Upper lobe of left lung (tissue), 6 donors: ENCODE data around the gene LIPA. TPM values are rescaled to one million over a fixed set of nuclear protein-coding genes. Genes with fewer than 3 reads are reported as not detected.

Experiments
- ATAC-seq, 2 donors: fragments of 200-7000 bp; cut with Tn5 transposase; one replicate each; pipeline ENCODE4 v1.9.1; 2022; ENCODE audit warnings: mild to moderate bottlenecking in 2 of 2, moderate library complexity in 2 of 2; ENCODE audit not compliant: low FRiP score in 2 of 2
- DNase-seq, 2 donors: peaks; one replicate each; pipeline ENCODE4 v3.0.0-alpha.2; 2019 to 2020
- H3K27ac ChIP-seq, 4 donors: fragments of 200-600 bp; sonication (generic); one replicate each; pipeline ENCODE4 v1.5.1; 2016 to 2019
- H3K27me3 ChIP-seq, 4 donors: fragments of 200-600 bp; sonication (generic); one replicate each; pipeline ENCODE4 v1.5.1; 2017 to 2019
- H3K36me3 ChIP-seq, 4 donors: fragments of 200-600 bp; sonication (generic); one replicate each; pipeline ENCODE4 v1.5.1; 2016 to 2019
- H3K4me1 ChIP-seq, 4 donors: fragments of 200-600 bp; sonication (generic); one replicate each; pipeline ENCODE4 v1.5.1; 2018 to 2019
- H3K4me3 ChIP-seq, 4 donors: fragments of 200-600 bp; sonication (generic); one replicate each; pipeline ENCODE4 v1.5.1; 2017 to 2019; ENCODE audit warnings: mild to moderate bottlenecking in 2 of 4, moderate library complexity in 1 of 4
- H3K9me3 ChIP-seq, 4 donors: fragments of 200-600 bp; sonication (generic); one replicate each; pipeline ENCODE4 v1.5.1; 2018 to 2019
- EP300 ChIP-seq, 4 donors: sonication (generic); formaldehyde crosslinking; IDR thresholded peaks; one replicate each; pipeline ENCODE4 v1.5.1; 2017; ENCODE audit warnings: antibody characterized with exemption in 4 of 4, control low read depth in 2 of 4
- POLR2A ChIP-seq, 4 donors: fragments of 450-650 bp; IDR thresholded peaks; one replicate each; pipeline ENCODE4 v1.5.1; 2016 to 2017; ENCODE audit warnings: antibody characterized with exemption in 4 of 4, mild to moderate bottlenecking in 2 of 4
- POLR2AphosphoS5 ChIP-seq, 2 donors: sonication (generic); formaldehyde crosslinking; IDR thresholded peaks; one replicate each; pipeline ENCODE4 v1.5.1; 2017; ENCODE audit warnings: antibody characterized with exemption in 2 of 2
- WGBS, 2 donors: methylation state at CpG; one replicate each; pipeline ENCODE4 v1.1.5; 2017 to 2018; 5-methylcytosine and 5-hydroxymethylcytosine counted together
- total RNA-seq, 6 donors: library from RNA; depleted of rRNA in 4 of 6; stranded (reverse); fragments of >200 nt in 4 of 6; gene quantifications; one replicate each; pipeline versions ENCODE4 v1.1.0 to v1.2.1, GENCODE V29; 2016 to 2021
- donor health status: DM: no; HTN: no; CAD: no; lungs with moderate emphysema.
- donor health status: DM: no; HTN: yes; CAD: no; lungs with severe emphysema.

LIPA gene
- total RNA-seq, 6 donors from 2014 or later: 28.5 to 129 (median 70.6) TPM

DNA sequence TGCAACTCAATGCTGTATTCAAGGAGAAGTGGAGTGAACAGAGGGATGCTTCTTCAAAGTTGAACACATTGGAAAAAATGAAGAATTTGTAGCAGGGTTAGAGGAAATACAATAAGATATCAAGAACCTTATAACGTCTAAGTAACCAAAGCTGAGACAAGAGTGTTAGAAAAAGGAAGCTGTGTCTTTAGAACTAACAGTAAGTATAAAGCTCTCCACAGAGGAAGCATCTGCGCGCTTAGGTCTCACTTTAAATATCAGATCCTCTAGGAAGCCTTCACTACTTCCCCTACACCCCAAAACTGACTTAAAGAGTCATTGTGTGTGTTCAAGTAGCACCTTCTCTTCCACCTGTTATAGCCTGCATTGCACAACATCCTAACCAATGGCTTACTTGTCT lies 87.5 kb downstream of the LIPA start:
- no peaks in the 10 kb centered on the region for H3K9me3 ChIP-seq
- H3K27me3 ChIP-seq: no peaks in the 10 kb centered on the region
- ATAC-seq: peak in 1 of 2 donors; percentile 62
- no peak overlapping the region for H3K4me3 ChIP-seq
- H3K27ac ChIP-seq: peak overlapping the region in 1 of 4 donors; percentile 25
- H3K4me1 ChIP-seq: peaks cover 0 to 6% (median 2%) of the 10 kb centered on the region in 4 donors
- no peaks in the 10 kb centered on the region for H3K36me3 ChIP-seq
- 59 to 67% methylated on average over 3 of the region's 3 CpGs for WGBS, 2 donors
- DNase-seq: no peak
- TF ChIP-seq EP300 (IDR thresholded peaks at IDR 0.05) (no peak), POLR2A (IDR thresholded peaks at IDR 0.05) (no peak), POLR2AphosphoS5 (IDR thresholded peaks at IDR 0.05) (no peak)

Other genes starting within 250 kb of the LIPA start
- gene CH25H, start 44.5 kb downstream of the LIPA start, total RNA-seq: 10 to 100 TPM in 2 of 6 donors, 1 to 10 TPM in 4; 3.4 to 12.0 (median 6.8) TPM
- 10 to 100 TPM in 4 of 6 donors, 1 to 10 TPM in 2; 7.8 to 49.0 (median 12.0) TPM for gene IFIT2, start 50.3 kb upstream of the LIPA start, total RNA-seq
- 10 to 100 TPM; 27.2 to 81.9 (median 33.8) TPM for gene IFIT3, start 76.2 kb upstream of the LIPA start, total RNA-seq
- gene IFIT1B, start 126.3 kb upstream of the LIPA start, total RNA-seq: under 1 TPM in 2 of 6 donors, not detected in 4; 0.20 to 0.59 TPM
- 10 to 100 TPM in 5 of 6 donors, 1 to 10 TPM in 1; 9.8 to 54.9 (median 18.1) TPM for gene IFIT1, start 140.8 kb upstream of the LIPA start, total RNA-seq
- 10 to 100 TPM in 5 of 6 donors, 1 to 10 TPM in 1; 6.5 to 30.8 (median 20.6) TPM for gene IFIT5, start 162.8 kb upstream of the LIPA start, total RNA-seq